Activated CD4-positive, alpha-beta T cell treated with anti-CD3 and anti-CD28 coated beads, Interleukin-2, amount 50 U/mL, for 4 hours (primary cell): ENCODE measurements around the gene INKA1.
"Not testable (repeated sequence)": the region's sequence is repeated elsewhere in the genome, so short reads cannot be mapped to it uniquely, and the experiment has no call there.

Experiments
- DNase-seq, 2 experiments: peaks; one replicate each; pipeline ENCODE4 v3.0.0-alpha.2; 2020

Gene INKA1

GRCh38 chr3:49802719-49803464 lies at the start of gene INKA1:
INKA1 (plus strand) TSS chr3:49803261; CDS start chr3:49803393, 132 bp downstream.
- DNase-seq: peak; percentile 83 to 85

- no peak for DNase-seq
Observed at GRCh38 chr3:49754536-49754935, 48.5 kb upstream of the INKA1 start.

GRCh38 chr3:49756036-49756435 lies 47.0 kb upstream of the INKA1 start:
- DNase-seq: no peak

- DNase-seq: no peak
Observed at GRCh38 chr3:49757197-49757596, 45.9 kb upstream of the INKA1 start.

GRCh38 chr3:49759226-49759625 lies 43.8 kb upstream of the INKA1 start:
- DNase-seq: no peak

- DNase-seq: no peak
Observed at GRCh38 chr3:49761661-49762060, 41.4 kb upstream of the INKA1 start.

GRCh38 chr3:49763981-49764380 lies 39.1 kb upstream of the INKA1 start:
- DNase-seq: no peak

- DNase-seq: no peak
Observed at GRCh38 chr3:49769286-49769915, 33.7 kb upstream of the INKA1 start.

- DNase-seq: no peak
Observed at GRCh38 chr3:49769926-49770325, 33.1 kb upstream of the INKA1 start.

- DNase-seq: no peak
Observed at GRCh38 chr3:49771340-49771938, 31.6 kb upstream of the INKA1 start.

GRCh38 chr3:49772703-49773102 lies 30.4 kb upstream of the INKA1 start:
- DNase-seq: no peak

GRCh38 chr3:49775538-49775937 lies 27.5 kb upstream of the INKA1 start:
- no peak for DNase-seq

GRCh38 chr3:49776101-49776500 lies 27.0 kb upstream of the INKA1 start:
- DNase-seq: not testable (repeated sequence)

- no peak for DNase-seq
Observed at GRCh38 chr3:49779358-49780079, 23.5 kb upstream of the INKA1 start.

GRCh38 chr3:49780080-49780974 lies 22.7 kb upstream of the INKA1 start:
- DNase-seq: no peak

- DNase-seq: not testable (repeated sequence)
Observed at GRCh38 chr3:49780975-49781365, 22.1 kb upstream of the INKA1 start.

- DNase-seq: no peak
Observed at GRCh38 chr3:49781415-49782199, 21.5 kb upstream of the INKA1 start.

- not testable (repeated sequence) for DNase-seq
Observed at GRCh38 chr3:49782277-49782676, 20.8 kb upstream of the INKA1 start.

- peak in 1 of 2 experiments; percentile 14 for DNase-seq
Observed at GRCh38 chr3:49785565-49786356, 17.3 kb upstream of the INKA1 start.

GRCh38 chr3:49786357-49787181 lies 16.5 kb upstream of the INKA1 start, which contains the start of gene IP6K1:
IP6K1 (minus strand) TSS chr3:49786542; CDS start chr3:49748040, 38,502 bp downstream.
- peak; percentile 99 to 100 for DNase-seq
